DMS153 treated with DMSO at 0.1 percent for 48 hours (cell line): Measurements from ENCODE around the gene CTCFL.
"Not testable (repeated sequence)": the region's sequence is repeated elsewhere in the genome, so short reads cannot be mapped to it uniquely, and the experiment has no call there.

ENCODE experiments used
- DNase-seq: peaks from one replicate; lab custom pipeline; 2025; ENCODE audit not compliant: unreplicated experiment; lab: John Stamatoyannopoulos, UW

Gene CTCFL

GRCh38 chr20:57511709-57512108, 13.2 kb downstream of the CTCFL start:
- not testable (repeated sequence) for DNase-seq

- no peak for DNase-seq
Observed at GRCh38 chr20:57509665-57510237, 15.2 kb downstream of the CTCFL start.

GRCh38 chr20:57508831-57509230, 16.1 kb downstream of the CTCFL start:
- DNase-seq: no peak

GRCh38 chr20:57508381-57508780, 16.6 kb downstream of the CTCFL start:
- DNase-seq: no peak

GRCh38 chr20:57507477-57507876, 17.5 kb downstream of the CTCFL start:
- no peak for DNase-seq

- DNase-seq: peak; percentile 46
Observed at GRCh38 chr20:57505979-57506378, 19.0 kb downstream of the CTCFL start.

GRCh38 chr20:57504411-57504810, 20.5 kb downstream of the CTCFL start:
- no peak for DNase-seq

GRCh38 chr20:57503035-57503658, 21.8 kb downstream of the CTCFL start:
- no peak for DNase-seq

GRCh38 chr20:57502336-57502700, 22.6 kb downstream of the CTCFL start:
- DNase-seq: no peak

- no peak for DNase-seq
Observed at GRCh38 chr20:57501461-57502335, 23.2 kb downstream of the CTCFL start.

GRCh38 chr20:57500962-57501361, 24.0 kb downstream of the CTCFL start:
- no peak for DNase-seq

- no peak for DNase-seq
Observed at GRCh38 chr20:57500235-57500634, 24.7 kb downstream of the CTCFL start.

GRCh38 chr20:57499676-57500075, 25.3 kb downstream of the CTCFL start:
- no peak for DNase-seq

- peak; percentile 42 for DNase-seq
Observed at GRCh38 chr20:57498425-57499400, 26.2 kb downstream of the CTCFL start.

- no peak for DNase-seq
Observed at GRCh38 chr20:57496592-57496991, 28.3 kb downstream of the CTCFL start.

- no peak for DNase-seq
Observed at GRCh38 chr20:57495978-57496377, 29.0 kb downstream of the CTCFL start.

- no peak for DNase-seq
Observed at GRCh38 chr20:57493091-57493615, 31.8 kb downstream of the CTCFL start.

GRCh38 chr20:57491373-57491772, 33.6 kb downstream of the CTCFL start:
- DNase-seq: no peak

- not testable (repeated sequence) for DNase-seq
Observed at GRCh38 chr20:57488277-57488676, 36.7 kb downstream of the CTCFL start.

- DNase-seq: no peak
Observed at GRCh38 chr20:57485770-57486169, 39.2 kb downstream of the CTCFL start.

- DNase-seq: no peak
Observed at GRCh38 chr20:57484772-57485171, 40.2 kb downstream of the CTCFL start.
